ENCODE measurements around the gene TRIM3. TPM values are rescaled to one million over a fixed set of nuclear protein-coding genes. Genes with fewer than 3 reads are reported as not detected.

Gene TRIM3
- total RNA-seq, 1 experiment from 2014 or later: 14.4 TPM

GRCh38 chr11:6404342-6405051 is 69.2 kb downstream of the TRIM3 start:
- H3K4me2 ChIP-seq (ENCODE audit: insufficient read depth, insufficient read length, low read length): no peak overlapping the region
- no peak overlapping the region for H3K23ac ChIP-seq (ENCODE audit: insufficient read length, low read depth, low read length)
- H3K79me2 ChIP-seq (ENCODE audit: insufficient read depth, low read length): no peaks in the 10 kb centered on the region
- Mint-ChIP-seq H3K27ac (peak overlapping the region in 1 of 3 experiments; percentile 83; a peak in 3 of 7 replicates), H3K4me3 (peak overlapping the region in 1 of 2 experiments; percentile 58; a peak in 1 of 5 replicates), H3K27me3 (ENCODE audit: low read depth) (no peaks in the 10 kb centered on the region), H3K9me3 (no peaks in the 10 kb centered on the region), H3K36me3 (ENCODE audit: insufficient read depth in 1 of 3, low read depth in 3 of 3) (peaks cover 0 to 13% (median 12%) of the 10 kb centered on the region in 3 experiments; a peak in 2 of 7 replicates), H3K4me1 (peaks cover 7 to 23% of the 10 kb centered on the region in 2 experiments)
- no peak overlapping the region for H3T11ph ChIP-seq (ENCODE audit: low read length)
- H2BK120ac ChIP-seq (ENCODE audit: low read depth, low read length, poor library complexity, severe bottlenecking): no peak overlapping the region
- no peaks in the 10 kb centered on the region for H3K9me3 ChIP-seq (ENCODE audit: control insufficient read depth, low read depth, low read length)
- H4K8ac ChIP-seq (replicated peaks; ENCODE audit: insufficient read length, low read depth, low read length): no peak overlapping the region
- H2AK5ac ChIP-seq (ENCODE audit: insufficient read length, low read length): no peak overlapping the region
- peak overlapping the region; percentile 47 for H3K18ac ChIP-seq (ENCODE audit: insufficient read length, low read depth, low read length)
- no peak overlapping the region for H4K5ac ChIP-seq (ENCODE audit: insufficient read length, low read depth, low read length)
- H2BK12ac ChIP-seq (ENCODE audit: insufficient read length, low read depth, low read length): no peak overlapping the region
- H4K20me1 ChIP-seq (ENCODE audit: control insufficient read depth, insufficient read depth, insufficient read length): no peaks in the 10 kb centered on the region
- no peak overlapping the region for H3K56ac ChIP-seq (ENCODE audit: insufficient read length, low read depth, low read length)
- H3K14ac ChIP-seq (ENCODE audit: insufficient read depth, low read length): peak overlapping the region; percentile 1
- H3K27ac ChIP-seq (ENCODE audit: insufficient read length, low read depth, low read length): no peak overlapping the region
- no peak overlapping the region for H2AFZ ChIP-seq (ENCODE audit: low read length)
- H3K4ac ChIP-seq (ENCODE audit: low read depth, low read length): no peak overlapping the region
- no peaks in the 10 kb centered on the region for H3K27me3 ChIP-seq (ENCODE audit: insufficient read depth, low read length)
- TF ChIP-seq CTCF (conservative IDR thresholded peaks at IDR 0.05): no peak
- H3K79me1 ChIP-seq (ENCODE audit: insufficient read depth, low read depth, low read length, poor library complexity, severe bottlenecking): no peaks in the 10 kb centered on the region
- H3K23me2 ChIP-seq (ENCODE audit: insufficient read length, low read depth, low read length, poor library complexity, severe bottlenecking): no peaks in the 10 kb centered on the region
- WGBS (ENCODE audit: extremely low coverage, insufficient read length, low lambda C conversion rate): no CpG with 5 or more reads among the region's 16 CpGs
- no peak for DNase-seq
- no peaks in the 10 kb centered on the region for H3K4me1 ChIP-seq (ENCODE audit: insufficient read depth, low read length)
- H2BK20ac ChIP-seq (ENCODE audit: low read depth, low read length, poor library complexity, severe bottlenecking): no peak overlapping the region
- H2BK15ac ChIP-seq (ENCODE audit: low read depth, low read length): no peak overlapping the region
- H4K91ac ChIP-seq (ENCODE audit: insufficient read length, low read depth, low read length): no peak overlapping the region
- no peak overlapping the region for H3K9ac ChIP-seq (ENCODE audit: extremely low read depth, insufficient read length, low read length)
- no peak overlapping the region for H2BK5ac ChIP-seq (ENCODE audit: insufficient read length, low read length)

All from H9 (cell line).